ENCODE measurements around the gene SNTG2. TPM values are rescaled to one million over a fixed set of nuclear protein-coding genes. Genes with fewer than 3 reads are reported as not detected.

Gene SNTG2
- total and polyA plus RNA-seq, 2 donors (not counting 1 experiment from before 2014, with no cell fraction given) = 0.06 TPM; not detected in 1

DNA sequence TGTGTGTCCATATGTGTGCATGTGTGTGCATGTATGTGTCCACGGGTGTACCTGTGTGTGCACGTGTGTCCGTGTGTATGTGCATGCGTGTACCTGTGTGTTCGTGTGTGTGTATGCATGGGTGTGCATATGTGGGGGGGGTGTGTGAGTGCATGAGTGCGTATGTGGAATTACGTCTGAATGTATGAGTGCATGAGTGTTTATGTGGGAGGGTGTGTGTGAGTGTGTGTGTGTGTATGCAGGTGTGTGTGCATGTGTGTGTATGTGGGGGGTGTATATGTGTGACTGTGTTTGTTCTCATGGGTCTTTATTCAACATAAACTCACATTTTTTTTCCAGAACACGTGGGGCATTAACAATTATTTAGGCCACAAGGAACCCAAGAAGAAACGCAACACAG is 208.4 kb downstream of the SNTG2 start:
- Histone ChIP-seq H2AFZ (ENCODE audit: low read length) (no peak overlapping the region), H3K36me3 (ENCODE audit: control insufficient read depth, insufficient read depth, low read length) (no peaks in the 10 kb centered on the region), H3K27ac (ENCODE audit: insufficient read depth, low read length) (no peak overlapping the region), H3K4me2 (ENCODE audit: extremely low read depth, insufficient read depth, low read length) (no peak overlapping the region), H3K4me3 (replicated peaks in 1 of 4; ENCODE audit: control extremely low read depth in 1 of 4, insufficient read depth in 1 of 4, low read depth in 3 of 4, low read length in 4 of 4) (no peak overlapping the region), H3K79me2 (ENCODE audit: control insufficient read depth, insufficient read depth, low read length) (no peaks in the 10 kb centered on the region), H3K27me3 (ENCODE audit: control insufficient read depth, insufficient read depth, low read length) (no peaks in the 10 kb centered on the region), H3K4me1 (ENCODE audit: control insufficient read depth, extremely low read depth, insufficient read depth, low read length) (no peaks in the 10 kb centered on the region), H3K9ac (ENCODE audit: insufficient read depth, low read length) (no peak overlapping the region), H4K20me1 (ENCODE audit: control insufficient read depth, extremely low read depth, insufficient read depth, low read length) (no peaks in the 10 kb centered on the region), H3K9me3 (ENCODE audit: control insufficient read depth, insufficient read depth, low read depth, low read length) (no peaks in the 10 kb centered on the region)
- no peak for DNase-seq (ENCODE audit: low read depth in 2 of 2)
- TF ChIP-seq EZH2 (IDR thresholded peaks at IDR 0.05; ENCODE audit: low read length, missing control alignments) = no peak
- TF ChIP-seq, protein P1, sequence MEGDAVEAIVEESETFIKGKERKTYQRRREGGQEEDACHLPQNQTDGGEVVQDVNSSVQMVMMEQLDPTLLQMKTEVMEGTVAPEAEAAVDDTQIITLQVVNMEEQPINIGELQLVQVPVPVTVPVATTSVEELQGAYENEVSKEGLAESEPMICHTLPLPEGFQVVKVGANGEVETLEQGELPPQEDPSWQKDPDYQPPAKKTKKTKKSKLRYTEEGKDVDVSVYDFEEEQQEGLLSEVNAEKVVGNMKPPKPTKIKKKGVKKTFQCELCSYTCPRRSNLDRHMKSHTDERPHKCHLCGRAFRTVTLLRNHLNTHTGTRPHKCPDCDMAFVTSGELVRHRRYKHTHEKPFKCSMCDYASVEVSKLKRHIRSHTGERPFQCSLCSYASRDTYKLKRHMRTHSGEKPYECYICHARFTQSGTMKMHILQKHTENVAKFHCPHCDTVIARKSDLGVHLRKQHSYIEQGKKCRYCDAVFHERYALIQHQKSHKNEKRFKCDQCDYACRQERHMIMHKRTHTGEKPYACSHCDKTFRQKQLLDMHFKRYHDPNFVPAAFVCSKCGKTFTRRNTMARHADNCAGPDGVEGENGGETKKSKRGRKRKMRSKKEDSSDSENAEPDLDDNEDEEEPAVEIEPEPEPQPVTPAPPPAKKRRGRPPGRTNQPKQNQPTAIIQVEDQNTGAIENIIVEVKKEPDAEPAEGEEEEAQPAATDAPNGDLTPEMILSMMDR (conservative IDR thresholded peaks at IDR 0.05 in 1 of 2, IDR thresholded peaks at IDR 0.05 in 1 of 2; ENCODE audit: low read depth in 1 of 2, low read length in 2 of 2) = no peak

DNA sequence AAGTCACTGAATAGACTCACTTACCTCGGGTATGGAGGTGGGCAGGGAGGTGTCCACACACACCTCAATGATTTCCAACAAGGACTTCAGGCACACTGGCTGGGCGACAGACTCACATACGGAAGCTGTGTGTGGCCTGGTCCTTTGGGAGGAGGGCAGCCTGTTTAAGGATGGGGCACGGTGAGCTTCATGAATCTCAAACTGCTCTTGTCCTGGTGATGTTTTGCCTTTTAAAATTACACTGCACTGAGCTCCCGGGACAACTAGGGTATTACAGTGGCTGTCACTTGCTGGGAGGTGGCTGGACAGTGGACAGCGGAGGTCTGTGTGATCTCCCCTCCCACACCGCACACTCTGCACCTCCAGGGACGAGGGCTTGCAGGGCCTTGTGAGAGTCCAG is 211.6 kb downstream of the SNTG2 start:
- no peaks in the 10 kb centered on the region for H3K4me1 ChIP-seq (ENCODE audit: control insufficient read depth, extremely low read depth, insufficient read depth, low read length)
- H3K27ac ChIP-seq (ENCODE audit: insufficient read depth, low read length) = no peak overlapping the region
- H3K9me3 ChIP-seq (ENCODE audit: control insufficient read depth, insufficient read depth, low read depth, low read length) = no peaks in the 10 kb centered on the region
- H3K9ac ChIP-seq (ENCODE audit: insufficient read depth, low read length) = no peak overlapping the region
- no peaks in the 10 kb centered on the region for H4K20me1 ChIP-seq (ENCODE audit: control insufficient read depth, extremely low read depth, insufficient read depth, low read length)
- H3K27me3 ChIP-seq (ENCODE audit: control insufficient read depth, insufficient read depth, low read length) = no peaks in the 10 kb centered on the region
- TF ChIP-seq EZH2 (IDR thresholded peaks at IDR 0.05; ENCODE audit: low read length, missing control alignments) = no peak
- TF ChIP-seq, protein P1 (conservative IDR thresholded peaks at IDR 0.05 in 1 of 2, IDR thresholded peaks at IDR 0.05 in 1 of 2; ENCODE audit: low read depth in 1 of 2, low read length in 2 of 2) = no peak
- no peaks in the 10 kb centered on the region for H3K36me3 ChIP-seq (ENCODE audit: control insufficient read depth, insufficient read depth, low read length)
- H3K4me3 ChIP-seq (replicated peaks in 1 of 4; ENCODE audit: control extremely low read depth in 1 of 4, insufficient read depth in 1 of 4, low read depth in 3 of 4, low read length in 4 of 4) = no peak overlapping the region
- no peak overlapping the region for H3K4me2 ChIP-seq (ENCODE audit: extremely low read depth, insufficient read depth, low read length)
- no peak for DNase-seq (ENCODE audit: low read depth in 2 of 2)
- H2AFZ ChIP-seq (ENCODE audit: low read length) = no peak overlapping the region
- no peaks in the 10 kb centered on the region for H3K79me2 ChIP-seq (ENCODE audit: control insufficient read depth, insufficient read depth, low read length)

DNA sequence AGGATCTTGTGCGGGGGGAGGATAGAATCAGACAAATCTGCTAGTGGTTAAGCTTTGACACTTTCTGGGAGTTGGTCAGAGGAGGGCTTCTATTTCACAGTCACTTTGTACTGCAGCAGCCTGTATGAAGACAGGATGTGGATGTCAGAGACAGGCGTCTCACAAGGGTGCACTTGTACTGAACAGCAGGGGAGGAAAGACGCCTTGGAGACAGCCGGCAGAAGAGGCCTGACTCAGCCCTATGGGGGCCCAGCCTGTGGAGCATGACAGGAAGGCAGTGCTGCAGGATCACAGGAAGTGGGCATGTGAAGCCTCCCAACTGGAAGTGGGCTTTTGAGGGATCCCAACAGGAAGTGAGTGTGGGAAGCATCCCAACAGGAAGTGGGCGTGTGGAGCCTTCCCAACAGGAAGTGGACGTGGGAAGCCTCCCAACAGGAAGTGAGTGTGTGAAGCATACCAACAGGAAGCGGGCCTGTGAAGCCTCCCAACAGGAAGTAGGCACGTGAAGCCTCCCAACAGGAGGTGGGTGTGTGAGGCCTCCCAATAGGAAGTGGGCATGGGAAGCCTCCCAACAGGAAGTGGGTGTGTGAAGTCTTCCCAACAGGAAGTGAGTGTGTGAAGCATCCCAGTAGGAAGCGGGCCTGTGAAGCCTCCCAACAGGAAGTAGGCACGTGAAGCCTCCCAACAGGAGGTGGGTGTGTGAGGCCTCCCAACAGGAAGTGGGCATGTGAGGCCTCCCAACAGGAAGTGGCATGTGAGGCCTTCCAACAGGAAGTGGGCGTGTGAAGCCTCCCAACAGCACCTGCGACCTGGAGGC is 212.3 kb downstream of the SNTG2 start:
- Histone ChIP-seq H3K27me3 (ENCODE audit: control insufficient read depth, insufficient read depth, low read length) (no peaks in the 10 kb centered on the region), H4K20me1 (ENCODE audit: control insufficient read depth, extremely low read depth, insufficient read depth, low read length) (no peaks in the 10 kb centered on the region), H2AFZ (ENCODE audit: low read length) (no peak overlapping the region), H3K79me2 (ENCODE audit: control insufficient read depth, insufficient read depth, low read length) (no peaks in the 10 kb centered on the region), H3K4me3 (replicated peaks in 1 of 4; ENCODE audit: control extremely low read depth in 1 of 4, insufficient read depth in 1 of 4, low read depth in 3 of 4, low read length in 4 of 4) (no peak overlapping the region), H3K27ac (ENCODE audit: insufficient read depth, low read length) (no peak overlapping the region), H3K4me2 (ENCODE audit: extremely low read depth, insufficient read depth, low read length) (no peak overlapping the region), H3K9ac (ENCODE audit: insufficient read depth, low read length) (no peak overlapping the region), H3K36me3 (ENCODE audit: control insufficient read depth, insufficient read depth, low read length) (no peaks in the 10 kb centered on the region), H3K4me1 (ENCODE audit: control insufficient read depth, extremely low read depth, insufficient read depth, low read length) (no peaks in the 10 kb centered on the region), H3K9me3 (ENCODE audit: control insufficient read depth, insufficient read depth, low read depth, low read length) (no peaks in the 10 kb centered on the region)
- DNase-seq (ENCODE audit: low read depth in 2 of 2) = no peak
- TF ChIP-seq EZH2 (IDR thresholded peaks at IDR 0.05; ENCODE audit: low read length, missing control alignments) = no peak
- TF ChIP-seq, protein P1 (conservative IDR thresholded peaks at IDR 0.05 in 1 of 2, IDR thresholded peaks at IDR 0.05 in 1 of 2; ENCODE audit: low read depth in 1 of 2, low read length in 2 of 2) = no peak
